Measurements from ENCODE around the gene TMEM151B.

TMEM151B gene

GRCh38 chr6:44272529-44272928 lies 2.3 kb downstream of the TMEM151B start:
- Histone ChIP-seq H3K9me3 (ENCODE audit: control insufficient read depth, insufficient read depth, low read length) (no peaks in the 10 kb centered on the region), H3K4me3 (ENCODE audit: low read depth, low read length) (no peak overlapping the region), H3K9ac (ENCODE audit: low read depth, low read length) (no peak overlapping the region), H3K27me3 (ENCODE audit: control insufficient read depth, insufficient read depth, low read length) (peaks cover 32% of the 10 kb centered on the region), H3K4me1 (ENCODE audit: control insufficient read depth, insufficient read depth, low read length) (peaks cover 19% of the 10 kb centered on the region), H3K36me3 (ENCODE audit: control insufficient read depth, insufficient read depth, low read length) (peaks cover 6% of the 10 kb centered on the region)

GRCh38 chr6:44272999-44273566 lies 2.8 kb downstream of the TMEM151B start:
- Histone ChIP-seq H3K27me3 (ENCODE audit: control insufficient read depth, insufficient read depth, low read length) (peaks cover 38% of the 10 kb centered on the region), H3K36me3 (ENCODE audit: control insufficient read depth, insufficient read depth, low read length) (peaks cover 6% of the 10 kb centered on the region), H3K4me3 (ENCODE audit: low read depth, low read length) (no peak overlapping the region), H3K4me1 (ENCODE audit: control insufficient read depth, insufficient read depth, low read length) (peaks cover 19% of the 10 kb centered on the region), H3K9me3 (ENCODE audit: control insufficient read depth, insufficient read depth, low read length) (no peaks in the 10 kb centered on the region), H3K9ac (ENCODE audit: low read depth, low read length) (no peak overlapping the region)

- no peaks in the 10 kb centered on the region for H3K9me3 ChIP-seq (ENCODE audit: control insufficient read depth, insufficient read depth, low read length)
- peaks cover 6% of the 10 kb centered on the region for H3K36me3 ChIP-seq (ENCODE audit: control insufficient read depth, insufficient read depth, low read length)
- peaks cover 15% of the 10 kb centered on the region for H3K4me1 ChIP-seq (ENCODE audit: control insufficient read depth, insufficient read depth, low read length)
- H3K9ac ChIP-seq (ENCODE audit: low read depth, low read length), result no peak overlapping the region
- no peak overlapping the region for H3K4me3 ChIP-seq (ENCODE audit: low read depth, low read length)
- peaks cover 38% of the 10 kb centered on the region for H3K27me3 ChIP-seq (ENCODE audit: control insufficient read depth, insufficient read depth, low read length)
Measured at GRCh38 chr6:44273617-44274016, 3.4 kb downstream of the TMEM151B start.

DNA sequence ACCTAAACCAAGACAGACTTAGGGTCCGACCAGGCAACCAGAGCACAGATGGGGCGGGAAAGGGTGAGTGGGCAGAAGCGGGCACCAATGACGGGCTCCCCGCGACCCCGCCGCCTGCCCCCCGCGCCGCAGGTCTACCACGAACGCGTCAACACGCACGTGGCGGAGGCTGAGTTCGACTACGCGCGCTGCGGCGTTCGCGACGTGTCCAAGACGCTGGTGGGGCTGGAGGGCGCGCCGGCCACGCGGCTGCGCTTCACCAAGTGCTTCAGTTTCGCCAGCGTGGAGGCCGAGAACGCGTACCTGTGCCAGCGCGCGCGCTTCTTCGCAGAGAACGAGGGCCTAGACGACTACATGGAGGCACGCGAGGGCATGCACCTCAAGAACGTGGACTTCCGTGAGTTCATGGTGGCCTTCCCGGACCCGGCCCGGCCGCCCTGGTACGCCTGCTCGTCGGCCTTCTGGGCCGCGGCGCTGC lies 5.1 kb downstream of the TMEM151B start:
- Histone ChIP-seq H3K9ac (ENCODE audit: low read depth, low read length) (no peak overlapping the region), H3K4me1 (ENCODE audit: control insufficient read depth, insufficient read depth, low read length) (peaks cover 4% of the 10 kb centered on the region), H3K27me3 (ENCODE audit: control insufficient read depth, insufficient read depth, low read length) (peaks cover 27% of the 10 kb centered on the region), H3K9me3 (ENCODE audit: control insufficient read depth, insufficient read depth, low read length) (no peaks in the 10 kb centered on the region), H3K4me3 (ENCODE audit: low read depth, low read length) (peak overlapping the region; percentile 22), H3K36me3 (ENCODE audit: control insufficient read depth, insufficient read depth, low read length) (peaks cover 6% of the 10 kb centered on the region)

DNA sequence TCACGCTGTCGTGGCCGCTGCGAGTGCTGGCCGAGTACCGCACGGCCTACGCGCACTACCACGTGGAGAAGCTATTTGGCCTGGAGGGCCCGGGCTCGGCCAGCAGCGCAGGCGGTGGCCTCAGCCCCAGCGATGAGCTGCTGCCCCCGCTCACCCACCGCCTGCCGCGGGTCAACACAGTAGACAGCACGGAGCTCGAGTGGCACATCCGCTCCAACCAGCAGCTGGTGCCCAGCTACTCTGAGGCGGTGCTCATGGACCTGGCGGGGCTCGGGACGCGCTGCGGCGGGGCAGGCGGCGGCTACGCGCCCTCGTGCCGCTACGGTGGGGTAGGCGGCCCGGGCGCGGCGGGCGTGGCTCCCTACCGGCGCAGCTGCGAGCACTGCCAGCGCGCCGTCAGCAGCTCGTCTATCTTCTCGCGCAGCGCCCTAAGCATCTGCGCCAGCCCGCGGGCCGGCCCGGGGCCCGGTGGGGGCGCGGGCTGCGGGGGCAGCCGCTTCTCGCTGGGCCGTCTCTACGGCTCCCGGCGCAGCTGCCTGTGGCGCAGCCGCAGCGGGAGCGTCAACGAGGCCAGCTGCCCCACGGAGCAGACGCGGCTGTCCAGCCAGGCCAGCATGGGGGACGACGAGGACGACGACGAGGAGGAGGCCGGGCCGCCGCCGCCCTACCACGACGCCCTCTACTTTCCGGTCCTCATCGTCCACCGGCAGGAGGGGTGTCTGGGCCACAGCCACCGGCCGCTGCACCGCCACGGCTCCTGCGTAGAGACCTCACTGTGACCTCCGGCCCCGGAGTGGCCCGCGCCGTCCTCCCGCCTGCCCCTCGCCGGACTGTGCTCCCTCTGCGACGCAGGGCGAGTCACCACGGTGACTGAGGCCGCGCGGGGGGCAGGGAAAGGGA lies 5.7 kb downstream of the TMEM151B start:
- peaks cover 4% of the 10 kb centered on the region for H3K4me1 ChIP-seq (ENCODE audit: control insufficient read depth, insufficient read depth, low read length)
- H3K4me3 ChIP-seq (ENCODE audit: low read depth, low read length), result peak overlapping the region; percentile 22
- H3K9ac ChIP-seq (ENCODE audit: low read depth, low read length), result no peak overlapping the region
- peaks cover 27% of the 10 kb centered on the region for H3K27me3 ChIP-seq (ENCODE audit: control insufficient read depth, insufficient read depth, low read length)
- H3K9me3 ChIP-seq (ENCODE audit: control insufficient read depth, insufficient read depth, low read length), result no peaks in the 10 kb centered on the region
- peaks cover 6% of the 10 kb centered on the region for H3K36me3 ChIP-seq (ENCODE audit: control insufficient read depth, insufficient read depth, low read length)

DNA sequence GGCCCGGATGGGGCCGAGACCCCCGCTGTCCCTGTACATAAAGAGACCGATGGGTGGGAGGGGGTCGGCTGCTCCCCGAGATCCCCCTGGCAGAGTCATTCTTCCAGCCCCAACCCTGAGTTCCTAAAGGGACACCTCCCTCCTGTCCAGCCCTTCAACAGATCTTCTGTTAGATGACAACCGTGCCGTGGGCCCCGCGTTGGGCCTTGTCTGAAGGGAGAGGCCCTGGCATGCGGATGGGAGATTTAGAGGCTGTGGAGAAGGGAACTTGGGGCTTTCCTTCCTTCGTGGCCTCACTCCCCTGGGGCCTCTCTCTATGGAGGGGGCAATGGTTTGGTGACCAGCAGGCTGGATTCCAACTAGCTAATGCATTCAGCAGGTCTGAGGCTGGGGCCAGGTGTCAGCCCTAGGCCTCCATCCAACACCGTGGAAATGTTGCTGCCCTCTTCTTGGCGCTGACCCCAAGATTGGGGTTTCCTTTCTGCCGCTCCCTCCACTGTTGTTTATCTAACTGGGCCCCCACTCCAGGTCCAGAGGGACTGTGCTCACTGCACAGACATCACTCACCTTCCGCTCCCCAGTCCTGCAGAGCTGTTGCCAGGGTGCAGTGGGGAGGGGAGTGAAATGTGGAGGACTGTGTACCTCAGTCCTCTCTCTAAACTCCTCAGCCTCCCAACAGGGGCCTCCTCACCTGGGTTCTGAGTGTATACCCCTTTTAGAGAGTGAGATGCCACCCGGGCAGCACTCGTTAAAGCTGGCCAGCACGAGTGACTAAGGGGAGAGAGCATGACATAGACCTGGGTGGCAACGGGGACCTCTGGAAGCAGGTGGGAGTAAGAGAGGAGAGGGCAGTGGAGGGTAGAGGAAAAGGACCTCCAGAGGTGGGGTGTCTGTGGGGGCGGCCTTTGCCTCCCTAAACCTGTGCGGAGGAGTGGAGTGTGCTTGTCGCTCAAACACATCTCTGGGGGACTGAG lies 6.7 kb downstream of the TMEM151B start:
- H3K4me3 ChIP-seq (ENCODE audit: low read depth, low read length), result no peak overlapping the region
- no peaks in the 10 kb centered on the region for H3K4me1 ChIP-seq (ENCODE audit: control insufficient read depth, insufficient read depth, low read length)
- H3K36me3 ChIP-seq (ENCODE audit: control insufficient read depth, insufficient read depth, low read length), result peaks cover 6% of the 10 kb centered on the region
- H3K9me3 ChIP-seq (ENCODE audit: control insufficient read depth, insufficient read depth, low read length), result no peaks in the 10 kb centered on the region
- no peak overlapping the region for H3K9ac ChIP-seq (ENCODE audit: low read depth, low read length)
- H3K27me3 ChIP-seq (ENCODE audit: control insufficient read depth, insufficient read depth, low read length), result peaks cover 27% of the 10 kb centered on the region

DNA sequence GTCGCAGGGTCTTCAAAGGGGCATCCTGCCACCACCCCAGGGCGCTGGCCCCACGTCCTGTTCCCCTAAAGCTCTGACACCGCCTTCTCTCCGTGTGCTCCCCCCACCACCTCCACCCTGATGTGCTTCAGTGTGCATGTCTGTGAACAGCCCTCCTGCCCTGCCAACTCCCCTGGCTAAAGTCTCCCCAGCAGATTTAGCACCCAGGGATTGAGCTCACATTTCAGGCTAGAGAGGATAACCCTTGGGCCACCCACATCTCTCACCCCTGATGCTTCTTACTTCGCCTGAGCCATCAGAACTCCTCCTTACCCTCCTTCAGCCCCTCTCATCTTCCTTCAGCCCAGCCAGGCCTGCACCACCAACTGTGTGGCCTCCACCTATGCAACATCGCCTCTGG lies 7.5 kb downstream of the TMEM151B start:
- Histone ChIP-seq H3K9me3 (ENCODE audit: control insufficient read depth, insufficient read depth, low read length) (no peaks in the 10 kb centered on the region), H3K4me3 (ENCODE audit: low read depth, low read length) (no peak overlapping the region), H3K36me3 (ENCODE audit: control insufficient read depth, insufficient read depth, low read length) (peaks cover 6% of the 10 kb centered on the region), H3K9ac (ENCODE audit: low read depth, low read length) (no peak overlapping the region), H3K27me3 (ENCODE audit: control insufficient read depth, insufficient read depth, low read length) (peaks cover 27% of the 10 kb centered on the region), H3K4me1 (ENCODE audit: control insufficient read depth, insufficient read depth, low read length) (no peaks in the 10 kb centered on the region)

GRCh38 chr6:44278315-44278714 lies 8.1 kb downstream of the TMEM151B start:
- no peaks in the 10 kb centered on the region for H3K4me1 ChIP-seq (ENCODE audit: control insufficient read depth, insufficient read depth, low read length)
- H3K27me3 ChIP-seq (ENCODE audit: control insufficient read depth, insufficient read depth, low read length), result peaks cover 29% of the 10 kb centered on the region
- no peak overlapping the region for H3K4me3 ChIP-seq (ENCODE audit: low read depth, low read length)
- no peaks in the 10 kb centered on the region for H3K9me3 ChIP-seq (ENCODE audit: control insufficient read depth, insufficient read depth, low read length)
- peaks cover 3% of the 10 kb centered on the region for H3K36me3 ChIP-seq (ENCODE audit: control insufficient read depth, insufficient read depth, low read length)
- no peak overlapping the region for H3K9ac ChIP-seq (ENCODE audit: low read depth, low read length)

- Histone ChIP-seq H3K4me1 (ENCODE audit: control insufficient read depth, insufficient read depth, low read length) (no peaks in the 10 kb centered on the region), H3K27me3 (ENCODE audit: control insufficient read depth, insufficient read depth, low read length) (peaks cover 35% of the 10 kb centered on the region), H3K4me3 (ENCODE audit: low read depth, low read length) (no peak overlapping the region)
Measured at GRCh38 chr6:44278774-44279697, 8.8 kb downstream of the TMEM151B start.

GRCh38 chr6:44284121-44284520 lies 13.9 kb downstream of the TMEM151B start:
- Histone ChIP-seq H3K9ac (ENCODE audit: low read depth, low read length) (no peak overlapping the region), H3K27me3 (ENCODE audit: control insufficient read depth, insufficient read depth, low read length) (peaks cover 28% of the 10 kb centered on the region), H3K36me3 (ENCODE audit: control insufficient read depth, insufficient read depth, low read length) (no peaks in the 10 kb centered on the region), H3K4me1 (ENCODE audit: control insufficient read depth, insufficient read depth, low read length) (no peaks in the 10 kb centered on the region), H3K4me3 (ENCODE audit: low read depth, low read length) (no peak overlapping the region), H3K9me3 (ENCODE audit: control insufficient read depth, insufficient read depth, low read length) (no peaks in the 10 kb centered on the region)

More at GRCh38 chr6:44278774-44279697, 8.8 kb downstream of the TMEM151B start:
- no peaks in the 10 kb centered on the region for H3K9me3 ChIP-seq (ENCODE audit: control insufficient read depth, insufficient read depth, low read length)
- H3K9ac ChIP-seq (ENCODE audit: low read depth, low read length), result no peak overlapping the region
- no peaks in the 10 kb centered on the region for H3K36me3 ChIP-seq (ENCODE audit: control insufficient read depth, insufficient read depth, low read length)

All from iPS-15b (cell line).